ENCODE results near the gene CMPK1. TPM values are rescaled to one million over a fixed set of nuclear protein-coding genes. Genes with fewer than 3 reads are reported as not detected.

CMPK1 gene
- total and polyA plus RNA-seq, 8 donors, result 25.7 to 174 (median 98.0) TPM

- Histone ChIP-seq H3K4me3 (no peak overlapping the region), H3K4me1 (peaks cover 0 to 11% (median 8%) of the 10 kb centered on the region in 4 donors), H3K27ac (no peak overlapping the region), H3K27me3 (peaks cover 0 to 81% (median 3%) of the 10 kb centered on the region in 3 donors), H3K9me3 (no peaks in the 10 kb centered on the region), H3K36me3 (no peaks in the 10 kb centered on the region)
- peak in 1 of 2 donors; percentile 29 for DNase-seq
- TF ChIP-seq CTCF (IDR thresholded peaks at IDR 0.05) (no peak), POLR2A (IDR thresholded peaks at IDR 0.05) (no peak), EP300 (IDR thresholded peaks at IDR 0.05) (no peak), POLR2AphosphoS5 (IDR thresholded peaks at IDR 0.05) (no peak)
- intact Hi-C loops (cut with DNase I; ENCODE audit: low total_unique reads), result no loop called here
- 23 to 68% (median 49%) methylated on average over 4 of the region's 4 CpGs for WGBS, 5 donors
Measured at GRCh38 chr1:47401761-47402160, 68.2 kb downstream of the CMPK1 start.

GRCh38 chr1:47402591-47402990 is 69.0 kb downstream of the CMPK1 start:
- TF ChIP-seq EP300 (IDR thresholded peaks at IDR 0.05) (no peak), POLR2AphosphoS5 (IDR thresholded peaks at IDR 0.05) (no peak), POLR2A (IDR thresholded peaks at IDR 0.05) (no peak), CTCF (IDR thresholded peaks at IDR 0.05) (no peak)

GRCh38 chr1:47403321-47403910 is 69.8 kb downstream of the CMPK1 start:
- TF ChIP-seq EP300 (IDR thresholded peaks at IDR 0.05) (no peak), CTCF (IDR thresholded peaks at IDR 0.05) (no peak), POLR2A (IDR thresholded peaks at IDR 0.05) (no peak), POLR2AphosphoS5 (IDR thresholded peaks at IDR 0.05) (no peak)
- H3K27me3 ChIP-seq, result peaks cover 0 to 68% (median 3%) of the 10 kb centered on the region in 3 donors
- no peak for DNase-seq
- H3K4me1 ChIP-seq, result peaks cover 0 to 11% (median 8%) of the 10 kb centered on the region in 4 donors
- H3K9me3 ChIP-seq, result no peaks in the 10 kb centered on the region
- intact Hi-C loops (cut with DNase I; ENCODE audit: low total_unique reads), result no loop called here
- H3K4me3 ChIP-seq, result no peak overlapping the region
- no peak overlapping the region for H3K27ac ChIP-seq
- 75 to 95% (median 85%) methylated on average over 4 of the region's 4 CpGs for WGBS, 5 donors
- no peaks in the 10 kb centered on the region for H3K36me3 ChIP-seq

More at GRCh38 chr1:47402591-47402990, 69.0 kb downstream of the CMPK1 start:
- Histone ChIP-seq H3K36me3 (no peaks in the 10 kb centered on the region), H3K4me1 (peaks cover 0 to 11% (median 8%) of the 10 kb centered on the region in 4 donors), H3K27me3 (peaks cover 0 to 73% (median 3%) of the 10 kb centered on the region in 3 donors), H3K27ac (no peak overlapping the region), H3K9me3 (no peaks in the 10 kb centered on the region), H3K4me3 (no peak overlapping the region)
- WGBS, 5 donors, result 68 to 74% (median 73%) methylated on average over 4 of the region's 4 CpGs
- no peak for DNase-seq
- intact Hi-C loops (cut with DNase I; ENCODE audit: low total_unique reads), result no loop called here

GRCh38 chr1:47405697-47406096 is 72.1 kb downstream of the CMPK1 start:
- no peak for DNase-seq
- Histone ChIP-seq H3K36me3 (no peaks in the 10 kb centered on the region), H3K27me3 (peaks cover 0 to 57% (median 3%) of the 10 kb centered on the region in 3 donors), H3K4me1 (peaks cover 0 to 11% (median 8%) of the 10 kb centered on the region in 4 donors), H3K9me3 (no peaks in the 10 kb centered on the region), H3K4me3 (no peak overlapping the region), H3K27ac (no peak overlapping the region)
- WGBS, 5 donors, result 69 to 82% (median 77%) methylated on average over 3 to 5 of the region's 5 CpGs
- TF ChIP-seq EP300 (IDR thresholded peaks at IDR 0.05), result no peak
- no peak for TF ChIP-seq POLR2A (IDR thresholded peaks at IDR 0.05)
- TF ChIP-seq POLR2AphosphoS5 (IDR thresholded peaks at IDR 0.05), result no peak
- no peak for TF ChIP-seq CTCF (IDR thresholded peaks at IDR 0.05)
- intact Hi-C loops (cut with DNase I; ENCODE audit: low total_unique reads), result no loop called here
